HG02943 (cell line): ENCODE results near the gene ZBTB5.
A peak's percentile ranks its signal among the peaks of the same experiment; 100 is the strongest.
"Not testable (repeated sequence)": the region's sequence is repeated elsewhere in the genome, so short reads cannot be mapped to it uniquely, and the experiment has no call there.

Experiments
- ATAC-seq: cut with Tn5 transposase; IDR thresholded peaks from one replicate; pipeline ENCODE4 v1.9.1; 2021; ENCODE audit warnings: mild to moderate bottlenecking, low read depth, moderate library complexity; ENCODE audit not compliant: unreplicated experiment

ZBTB5 gene

GRCh38 chr9:37410354-37410861 lies 54.8 kb downstream of the ZBTB5 start:
- no peak for ATAC-seq

- ATAC-seq = peak; percentile 90
These were observed 56.1 kb downstream of the ZBTB5 start for GRCh38 chr9:37408933-37409710.

GRCh38 chr9:37407468-37407867 lies 57.8 kb downstream of the ZBTB5 start:
- ATAC-seq = no peak

- no peak for ATAC-seq
These were observed 58.4 kb downstream of the ZBTB5 start for GRCh38 chr9:37406603-37407401.

- ATAC-seq = no peak
These were observed 59.4 kb downstream of the ZBTB5 start for GRCh38 chr9:37405764-37406380.

- no peak for ATAC-seq
These were observed 59.9 kb downstream of the ZBTB5 start for GRCh38 chr9:37405350-37405749.

GRCh38 chr9:37404590-37404989 lies 60.7 kb downstream of the ZBTB5 start:
- ATAC-seq = no peak

- ATAC-seq = no peak
These were observed 65.9 kb downstream of the ZBTB5 start for GRCh38 chr9:37399336-37399735.

- no peak for ATAC-seq
These were observed 66.7 kb downstream of the ZBTB5 start for GRCh38 chr9:37398464-37399025.

- ATAC-seq = not testable (repeated sequence)
These were observed 67.3 kb downstream of the ZBTB5 start for GRCh38 chr9:37397948-37398347.

GRCh38 chr9:37395663-37396062 lies 69.6 kb downstream of the ZBTB5 start:
- ATAC-seq = no peak

- ATAC-seq = no peak
These were observed 70.0 kb downstream of the ZBTB5 start for GRCh38 chr9:37395229-37395628.

- no peak for ATAC-seq
These were observed 73.0 kb downstream of the ZBTB5 start for GRCh38 chr9:37392272-37392671.

- ATAC-seq = peak; percentile 78
These were observed 74.5 kb downstream of the ZBTB5 start for GRCh38 chr9:37390759-37391158.
